Sigmoid colon (tissue), 7 donors: ENCODE measurements around the gene CTNNA2. TPM values are rescaled to one million over a fixed set of nuclear protein-coding genes. Genes with fewer than 3 reads are reported as not detected.

Source experiments
- DNase-seq: peaks from one replicate; pipeline ENCODE4 v3.0.0-alpha.2; 2019
- H3K27ac ChIP-seq, 4 donors: fragments of 200-600 bp; sonication (generic); one replicate each; pipeline ENCODE4 v1.5.1; 2016 to 2019; ENCODE audit warnings: mild to moderate bottlenecking in 1 of 4
- H3K27me3 ChIP-seq, 3 donors: fragments of 200-600 bp; sonication (generic); one replicate each; pipeline ENCODE4 v1.5.1; 2019; ENCODE audit warnings: mild to moderate bottlenecking in 1 of 3
- H3K36me3 ChIP-seq, 4 donors: fragments of 200-600 bp; sonication (generic); one replicate each; pipeline ENCODE4 v1.5.1; 2016 to 2019
- H3K4me1 ChIP-seq, 4 donors: fragments of 200-600 bp; sonication (generic); one replicate each; pipeline ENCODE4 v1.5.1; 2017 to 2019
- H3K4me3 ChIP-seq, 4 donors: fragments of 200-600 bp; sonication (generic); one replicate each; pipeline ENCODE4 v1.5.1; 2017 to 2019; ENCODE audit warnings: mild to moderate bottlenecking in 2 of 4, moderate library complexity in 1 of 4
- H3K9me3 ChIP-seq, 4 donors: fragments of 200-600 bp in 3 of 4; sonication (generic) in 3 of 4; one replicate each; pipeline versions ENCODE4 v1.5.1 to v1.6.1; 2013 to 2019
- CTCF ChIP-seq, 4 experiments: fragments of 450-650 bp in 3 of 4; fragments of 200-600 bp in 1 of 4; IDR thresholded peaks; one replicate each; pipeline ENCODE4 v1.5.1; 2016 to 2019; ENCODE audit warnings: antibody characterized with exemption in 4 of 4, mild to moderate bottlenecking in 3 of 4, moderate library complexity in 2 of 4
- EP300 ChIP-seq, 4 donors: sonication (generic); formaldehyde crosslinking; IDR thresholded peaks; one replicate each; pipeline ENCODE4 v1.6.1; 2017; ENCODE audit warnings: antibody characterized with exemption in 4 of 4
- POLR2A ChIP-seq, 2 donors: fragments of 450-650 bp; IDR thresholded peaks; one replicate each; pipeline ENCODE4 v1.6.1; 2016; ENCODE audit warnings: antibody characterized with exemption in 2 of 2, mild to moderate bottlenecking in 2 of 2, moderate library complexity in 2 of 2
- POLR2AphosphoS5 ChIP-seq, 4 donors: sonication (generic); formaldehyde crosslinking; IDR thresholded peaks; one replicate each; pipeline ENCODE4 v1.6.1; 2017; ENCODE audit warnings: antibody characterized with exemption in 4 of 4
- WGBS, 2 donors: extraction: QIAGEN DNeasy Blood & Tissue Kit; methylation state at CpG; one replicate each; pipeline ENCODE4 v1.1.7; 2013; 5-methylcytosine and 5-hydroxymethylcytosine counted together
- intact Hi-C: fragments of 100-400 bp; cut with DNase I; formaldehyde crosslinking; loops from one replicate; pipeline ENCODE4 v1.15.1; 2023
- polyA plus RNA-seq, 3 donors: library from polyadenylated mRNA; stranded (reverse); fragments of 200-250 nt; gene quantifications; one replicate each; pipeline ENCODE4 v1.2.3, GENCODE V29; 2013
- total RNA-seq, 4 donors: library from RNA; depleted of rRNA; stranded (reverse); fragments of >200 nt; gene quantifications; one replicate each; pipeline ENCODE4 v1.1.0, GENCODE V29; 2016
- donor health status: healthy with polysubstance abuse.
- donor health status: Bipolar disorder and iron deficiency.
- donor health status: healthy.

Gene CTNNA2
- total and polyA plus RNA-seq, 7 donors: 1.4 to 8.6 (median 3.8) TPM; not detected in 2

- Histone ChIP-seq H3K4me1 (no peaks in the 10 kb centered on the region), H3K36me3 (no peaks in the 10 kb centered on the region), H3K9me3 (no peaks in the 10 kb centered on the region), H3K27me3 (no peaks in the 10 kb centered on the region), H3K27ac (no peak overlapping the region), H3K4me3 (no peak overlapping the region)
- no peak for TF ChIP-seq CTCF (IDR thresholded peaks at IDR 0.05)
- no peak for TF ChIP-seq EP300 (IDR thresholded peaks at IDR 0.05)
- no peak for TF ChIP-seq POLR2A (IDR thresholded peaks at IDR 0.05)
- TF ChIP-seq POLR2AphosphoS5 (IDR thresholded peaks at IDR 0.05): no peak
- no peak for DNase-seq
- 6 to 10% methylated on average over 1 of the region's 1 CpG for WGBS, 2 donors
- intact Hi-C loops: no loop called here
These were observed 17.6 kb downstream of the CTNNA2 start for GRCh38 chr2:79530443-79530842.

- Histone ChIP-seq H3K9me3 (peaks cover 0 to 8% (median 6%) of the 10 kb centered on the region in 4 donors), H3K27me3 (no peaks in the 10 kb centered on the region), H3K4me1 (no peaks in the 10 kb centered on the region), H3K36me3 (no peaks in the 10 kb centered on the region), H3K27ac (no peak overlapping the region), H3K4me3 (no peak overlapping the region)
- WGBS, 2 donors: 65 to 82% methylated on average over 2 of the region's 2 CpGs
- TF ChIP-seq CTCF (IDR thresholded peaks at IDR 0.05): no peak
- intact Hi-C loops: no loop called here
- no peak for DNase-seq
These were observed 34.7 kb downstream of the CTNNA2 start for GRCh38 chr2:79547568-79547967.

- 83 to 85% methylated on average over 1 of the region's 1 CpG for WGBS, 2 donors
- Histone ChIP-seq H3K27ac (no peak overlapping the region), H3K4me3 (no peak overlapping the region), H3K9me3 (peaks cover 0 to 8% (median 4%) of the 10 kb centered on the region in 4 donors), H3K36me3 (no peaks in the 10 kb centered on the region), H3K4me1 (no peaks in the 10 kb centered on the region), H3K27me3 (no peaks in the 10 kb centered on the region)
- intact Hi-C loops: no loop called here
- no peak for DNase-seq
- no peak for TF ChIP-seq CTCF (IDR thresholded peaks at IDR 0.05)
- no peak for TF ChIP-seq EP300 (IDR thresholded peaks at IDR 0.05)
- no peak for TF ChIP-seq POLR2AphosphoS5 (IDR thresholded peaks at IDR 0.05)
- no peak for TF ChIP-seq POLR2A (IDR thresholded peaks at IDR 0.05)
These were observed 39.8 kb downstream of the CTNNA2 start for GRCh38 chr2:79552653-79553052.

GRCh38 chr2:79554899-79555298, 42.0 kb downstream of the CTNNA2 start:
- no peak for DNase-seq
- Histone ChIP-seq H3K27ac (no peak overlapping the region), H3K4me3 (no peak overlapping the region), H3K4me1 (no peaks in the 10 kb centered on the region), H3K27me3 (no peaks in the 10 kb centered on the region), H3K36me3 (no peaks in the 10 kb centered on the region), H3K9me3 (no peaks in the 10 kb centered on the region)
- intact Hi-C loops: no loop called here
- no peak for TF ChIP-seq POLR2AphosphoS5 (IDR thresholded peaks at IDR 0.05)
- TF ChIP-seq EP300 (IDR thresholded peaks at IDR 0.05): no peak
- no peak for TF ChIP-seq POLR2A (IDR thresholded peaks at IDR 0.05)
- no peak for TF ChIP-seq CTCF (IDR thresholded peaks at IDR 0.05)

GRCh38 chr2:79564065-79564464, 51.2 kb downstream of the CTNNA2 start:
- no peak for TF ChIP-seq EP300 (IDR thresholded peaks at IDR 0.05)
- TF ChIP-seq CTCF (IDR thresholded peaks at IDR 0.05): no peak
- no peak for TF ChIP-seq POLR2AphosphoS5 (IDR thresholded peaks at IDR 0.05)
- no peak for TF ChIP-seq POLR2A (IDR thresholded peaks at IDR 0.05)
- WGBS, 2 donors: 86 to 92% methylated on average over 6 of the region's 6 CpGs
- Histone ChIP-seq H3K4me3 (no peak overlapping the region), H3K9me3 (no peaks in the 10 kb centered on the region), H3K4me1 (no peaks in the 10 kb centered on the region), H3K27ac (no peak overlapping the region), H3K27me3 (no peaks in the 10 kb centered on the region), H3K36me3 (no peaks in the 10 kb centered on the region)
- intact Hi-C loops: no loop called here
- DNase-seq: no peak
